ENCODE measurements around the gene CTIF.

The CTIF gene

DNA sequence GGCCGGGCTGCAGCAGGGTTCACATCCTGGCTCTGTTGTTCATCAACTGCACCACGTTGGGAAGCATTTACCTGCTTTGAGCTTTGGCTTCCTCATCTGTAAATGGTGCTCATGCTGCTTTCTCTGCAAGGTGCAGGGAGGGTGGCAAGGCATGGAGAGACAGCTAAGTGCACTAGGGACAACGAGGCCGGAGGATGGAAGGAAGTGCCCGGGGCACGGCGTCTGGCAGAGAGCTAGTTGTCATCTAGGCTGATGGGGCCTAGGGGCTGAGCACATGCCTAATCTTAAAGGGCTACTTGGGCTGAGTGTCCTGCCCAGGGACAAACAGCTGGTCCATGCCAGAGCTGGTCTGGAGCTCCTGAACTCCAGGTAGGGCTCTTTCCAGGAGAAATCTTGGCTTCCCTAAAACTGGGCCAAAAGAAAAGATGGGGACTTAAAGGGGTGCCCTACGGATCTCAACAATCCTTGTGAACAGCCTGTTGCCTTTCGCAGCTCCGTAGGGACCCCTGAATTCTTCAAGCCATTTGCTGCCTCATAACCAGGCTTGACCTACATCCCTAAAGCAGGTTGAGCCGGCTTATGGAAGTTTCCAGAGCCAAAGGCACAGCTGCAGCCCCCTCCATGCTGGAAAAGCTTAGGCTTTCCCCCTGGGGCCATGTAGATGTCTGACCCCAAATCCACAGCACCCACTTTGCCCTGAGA is 281.1 kb downstream of the CTIF start:
- no peak for DNase-seq (ENCODE audit: low spot score)

DNA sequence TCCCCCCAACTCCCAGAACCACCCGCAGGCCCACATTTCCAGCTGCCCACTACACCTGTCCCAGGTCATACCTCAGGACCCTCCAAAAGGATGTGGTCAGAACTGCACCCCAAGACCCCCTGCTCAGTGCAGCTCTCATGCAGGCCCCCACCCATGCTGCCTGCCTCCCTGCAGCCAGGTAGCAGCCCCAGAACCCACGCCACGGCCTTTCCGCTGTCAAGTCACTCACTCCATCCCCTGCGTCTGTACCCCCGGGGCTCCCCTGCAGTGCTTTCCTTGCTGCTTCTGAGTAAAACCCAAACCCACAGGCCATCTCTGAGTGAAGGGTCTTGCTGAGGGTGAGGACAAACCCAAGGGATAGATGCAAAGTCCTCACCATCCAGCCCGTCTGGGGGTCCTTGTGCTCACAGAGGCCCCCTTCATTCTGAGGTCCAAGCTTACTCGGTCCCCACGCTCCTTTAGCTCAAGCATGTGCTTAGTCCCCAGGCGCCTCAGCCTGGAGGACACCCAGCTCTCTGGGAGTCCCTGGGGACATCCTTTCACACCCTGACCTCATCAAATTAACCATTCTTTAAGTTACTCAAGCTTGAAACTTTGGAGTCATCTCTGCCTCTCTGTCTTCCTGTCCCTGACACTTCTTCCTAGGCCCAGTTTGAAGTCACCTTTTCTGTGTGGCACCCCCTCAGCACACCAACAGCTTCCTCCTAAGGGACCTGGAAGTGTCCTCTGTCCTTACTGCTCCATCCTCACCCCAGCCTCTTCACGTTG is 281.8 kb downstream of the CTIF start:
- no peak for DNase-seq (ENCODE audit: low spot score)

DNA sequence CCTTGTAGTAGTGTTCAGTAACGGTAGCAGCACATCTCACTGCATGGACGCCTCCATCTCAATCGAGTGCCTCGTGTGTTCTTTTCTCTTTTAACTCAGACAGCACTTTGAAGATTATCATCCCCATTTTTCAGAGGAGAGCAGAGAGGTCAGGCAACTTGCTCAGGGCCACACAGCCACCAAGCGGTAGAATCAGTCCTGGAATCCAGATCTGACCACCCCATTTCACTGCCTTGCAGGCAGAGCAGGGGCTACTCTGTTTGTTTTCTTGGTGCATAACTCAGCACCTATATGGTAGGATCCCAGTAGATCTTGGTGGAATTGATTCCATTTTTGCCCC is 282.4 kb downstream of the CTIF start:
- no peak for DNase-seq (ENCODE audit: low spot score)

DNA sequence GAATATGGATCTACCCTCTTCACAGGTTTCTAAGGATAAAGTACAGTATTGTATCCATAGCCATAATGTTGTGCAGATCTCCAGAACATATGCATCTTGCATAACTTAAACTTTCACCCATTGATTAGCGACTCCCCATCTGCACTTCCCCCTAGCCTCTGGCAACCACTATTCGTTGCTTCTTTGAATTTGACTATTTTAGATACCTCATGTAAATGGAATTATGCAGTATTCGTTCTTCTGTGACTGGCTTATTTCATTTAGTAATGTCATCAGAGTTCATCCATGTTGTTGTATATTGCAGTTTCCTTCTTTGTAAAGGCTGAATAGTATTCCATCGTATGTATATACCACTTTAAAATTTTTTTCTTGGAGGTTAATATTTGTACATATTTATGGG is 283.0 kb downstream of the CTIF start:
- DNase-seq (ENCODE audit: low spot score): no peak

DNA sequence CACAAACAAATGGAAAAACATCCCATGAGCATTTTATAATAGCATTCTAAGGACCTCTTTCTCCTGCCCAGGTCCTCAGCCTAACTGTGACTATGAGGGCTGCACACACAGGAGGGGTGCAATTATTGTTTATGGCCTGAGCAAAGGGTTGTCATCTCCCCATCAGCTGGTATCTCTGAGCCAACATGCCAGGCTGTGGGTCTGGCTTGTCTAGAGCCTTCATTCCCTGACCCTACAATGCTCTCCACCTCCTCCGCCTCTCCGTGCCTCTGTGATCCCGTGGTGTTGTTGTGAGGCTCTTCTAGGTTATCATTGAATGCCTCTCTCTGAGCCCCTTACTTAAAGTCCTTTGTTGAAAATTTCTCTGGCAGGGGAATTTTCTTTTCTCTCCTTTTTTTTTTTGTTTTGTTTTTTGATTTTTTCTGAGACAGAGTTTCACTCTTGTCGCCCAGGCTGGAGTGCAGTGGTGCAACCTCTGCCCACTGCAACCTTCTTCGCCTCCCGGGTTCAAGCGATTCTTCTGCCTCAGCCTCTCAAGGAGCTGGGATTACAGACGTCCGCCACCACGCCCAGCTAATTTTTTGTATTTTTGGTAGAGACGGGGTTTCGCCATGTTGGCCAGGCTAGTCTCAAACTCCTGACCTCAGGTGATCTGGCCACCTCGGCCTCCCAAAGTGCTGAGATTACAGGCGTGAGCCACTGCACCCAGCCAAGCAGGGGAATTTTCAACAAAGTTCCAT is 285.6 kb downstream of the CTIF start:
- DNase-seq (ENCODE audit: low spot score): no peak

DNA sequence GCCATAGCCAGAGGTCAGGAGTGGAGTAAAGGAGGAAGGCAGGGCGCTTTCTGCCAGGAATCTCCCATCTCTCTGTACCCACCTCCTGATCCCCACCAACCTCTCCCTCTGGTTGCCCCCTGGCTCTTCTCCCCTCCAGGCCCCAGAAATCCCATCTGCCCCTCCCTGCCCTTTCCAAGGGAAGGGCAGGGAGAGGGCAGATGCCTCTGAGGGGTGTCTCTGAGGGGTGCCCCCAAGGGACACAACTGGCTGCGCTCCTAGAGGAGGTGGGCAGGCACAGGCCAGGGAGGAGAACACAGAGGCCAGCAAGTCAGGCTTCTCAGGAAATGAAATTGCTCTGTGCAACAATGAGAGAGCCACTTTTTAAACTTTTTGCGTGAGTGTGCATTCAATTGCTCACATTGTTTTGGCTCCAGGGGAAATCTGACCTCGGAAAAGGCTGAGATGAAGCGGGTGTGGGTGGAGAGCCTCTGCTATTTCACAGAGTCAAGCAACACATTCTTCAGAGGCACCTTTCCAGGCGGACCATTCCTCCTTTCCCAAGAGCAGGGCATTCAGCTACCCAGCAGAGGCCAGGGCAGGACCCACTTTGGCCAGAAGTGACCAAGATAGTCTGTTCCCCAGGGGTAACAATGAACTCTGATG is 286.4 kb downstream of the CTIF start:
- no peak for DNase-seq (ENCODE audit: low spot score)

DNA sequence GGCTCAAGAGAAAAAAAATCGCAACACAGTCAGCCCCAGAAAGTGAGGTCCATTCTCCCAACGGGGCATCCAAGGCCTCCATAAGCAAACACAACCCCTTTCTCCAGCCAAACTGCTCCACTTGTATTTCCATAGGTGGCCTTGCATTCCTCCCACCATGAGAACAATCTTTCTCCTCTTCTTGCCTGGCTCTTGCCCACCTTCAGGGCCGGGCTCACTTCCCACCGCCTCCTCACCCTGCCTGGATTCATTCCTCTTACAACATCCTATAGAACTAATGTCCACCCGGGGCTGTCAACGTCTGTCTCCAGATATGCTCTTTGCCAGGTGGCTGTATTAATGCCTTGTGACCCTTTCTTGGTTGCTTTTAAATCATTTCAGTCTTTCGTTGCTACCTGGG is 287.4 kb downstream of the CTIF start:
- no peak for DNase-seq (ENCODE audit: low spot score)

DNA sequence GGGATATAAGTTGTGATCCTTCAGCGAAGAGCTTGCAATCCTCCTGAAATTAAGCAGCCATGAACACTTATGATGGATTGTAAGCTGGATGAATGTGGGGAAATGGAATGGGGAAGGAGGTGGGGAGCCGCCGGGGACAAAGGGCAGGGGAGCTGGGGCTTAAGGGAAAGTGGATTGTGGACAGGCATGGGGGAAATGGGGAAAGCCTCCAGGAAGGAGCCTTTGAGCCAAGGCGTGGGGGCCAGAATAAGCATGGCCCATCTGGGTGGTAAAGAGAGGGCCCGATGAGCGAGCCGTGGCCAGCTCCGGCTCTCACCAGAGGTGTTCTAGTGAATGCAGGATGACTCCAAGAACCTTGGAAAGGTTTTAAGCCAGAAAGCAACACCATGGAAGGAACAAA is 288.0 kb downstream of the CTIF start:
- no peak for DNase-seq (ENCODE audit: low spot score)

DNA sequence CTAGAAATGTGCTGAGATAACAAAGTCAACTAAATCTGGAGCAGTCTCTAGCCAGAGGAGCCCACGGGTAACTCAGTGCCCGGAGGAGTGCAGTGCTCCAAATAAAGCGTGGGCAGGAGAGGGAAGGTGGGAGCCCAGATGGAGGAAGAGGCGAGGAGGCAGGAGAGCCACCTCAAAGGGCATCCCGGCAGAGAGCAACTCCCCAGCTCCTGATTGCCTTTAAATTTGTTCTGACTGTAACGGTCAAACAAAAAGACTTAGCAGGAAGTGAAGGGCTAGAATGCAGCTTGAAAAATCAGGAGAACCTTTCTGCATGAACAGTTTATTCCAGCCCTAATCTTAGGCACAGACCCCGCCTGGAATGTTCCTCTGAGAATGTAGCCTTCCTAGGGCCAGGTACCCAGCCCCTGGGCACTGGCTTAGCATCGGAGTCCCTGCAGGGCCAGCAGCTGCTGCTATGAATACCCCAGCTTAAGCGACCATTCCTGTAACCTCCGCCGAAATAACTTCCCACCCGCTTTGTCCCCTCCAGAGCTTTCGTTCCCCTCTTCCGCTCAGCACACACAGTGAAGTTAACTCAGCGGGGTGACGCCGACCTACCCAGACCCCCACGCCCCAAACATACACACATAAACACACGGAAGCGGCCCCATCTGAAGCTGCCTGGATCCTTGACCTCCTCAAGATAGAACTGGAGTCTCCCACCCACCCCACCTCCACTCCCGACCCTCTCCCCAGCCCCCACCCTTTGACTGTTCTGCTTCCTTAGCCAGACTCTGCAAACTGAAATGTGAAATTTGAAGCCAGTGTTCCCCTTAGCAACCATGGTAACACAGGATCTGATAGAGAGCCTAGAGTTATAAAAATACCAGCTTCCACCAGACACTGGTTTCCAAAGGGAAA is 288.7 kb downstream of the CTIF start:
- peak; percentile 85 for DNase-seq (ENCODE audit: low spot score)

DNA sequence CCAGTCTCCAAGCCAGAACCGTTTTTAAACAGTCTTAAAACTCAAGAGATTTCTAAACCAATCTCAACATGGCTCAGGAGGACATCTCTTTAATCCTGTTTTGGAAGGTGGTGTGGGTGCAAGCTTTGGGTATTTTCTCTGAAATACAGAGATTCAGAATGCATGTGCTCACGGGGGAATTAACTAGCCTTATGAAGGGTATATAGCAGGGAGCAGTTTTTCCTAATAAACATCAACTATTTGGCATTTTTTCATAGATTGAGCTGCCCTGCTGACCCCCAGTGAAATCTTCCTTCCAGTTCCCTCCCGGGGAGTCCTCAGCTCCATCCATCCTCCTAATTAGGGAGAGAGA is 289.3 kb downstream of the CTIF start:
- DNase-seq (ENCODE audit: low spot score): no peak

DNA sequence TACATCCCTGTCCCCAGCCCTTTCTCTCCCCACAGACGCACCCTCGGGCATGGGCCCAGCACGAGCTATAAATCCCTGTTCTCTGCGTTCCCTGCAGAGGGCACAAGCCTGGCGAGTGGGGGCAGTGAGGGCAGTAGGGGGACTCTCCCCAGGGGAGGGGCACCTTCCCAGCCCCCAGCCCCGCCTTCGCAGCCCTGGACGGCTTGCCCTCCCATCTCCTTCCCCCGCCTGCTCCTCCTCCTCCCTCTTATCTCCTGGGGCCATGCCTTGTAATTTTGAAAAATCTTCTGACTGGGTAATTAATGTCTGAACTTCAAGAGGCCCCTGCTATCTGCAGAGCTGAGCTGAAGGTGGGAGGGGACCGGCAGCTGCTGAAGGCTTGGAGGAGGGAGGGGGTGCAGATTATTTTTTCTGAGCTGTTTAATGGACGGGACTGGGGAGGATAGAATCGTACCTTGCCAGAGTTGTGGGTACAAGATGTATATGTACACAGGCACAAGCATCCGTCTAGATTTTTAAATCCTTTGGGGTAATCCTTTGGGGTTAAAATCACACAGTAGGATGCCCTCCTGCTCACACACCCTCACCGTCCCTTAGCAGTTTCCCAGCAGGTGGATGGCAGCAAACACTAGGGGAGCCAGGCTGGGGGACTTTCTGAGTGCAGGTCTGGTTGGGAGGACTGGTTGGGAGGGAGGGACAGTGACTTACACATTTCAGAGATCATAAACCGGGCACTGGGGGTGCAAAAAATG is 290.0 kb downstream of the CTIF start:
- no peak for DNase-seq (ENCODE audit: low spot score)

DNA sequence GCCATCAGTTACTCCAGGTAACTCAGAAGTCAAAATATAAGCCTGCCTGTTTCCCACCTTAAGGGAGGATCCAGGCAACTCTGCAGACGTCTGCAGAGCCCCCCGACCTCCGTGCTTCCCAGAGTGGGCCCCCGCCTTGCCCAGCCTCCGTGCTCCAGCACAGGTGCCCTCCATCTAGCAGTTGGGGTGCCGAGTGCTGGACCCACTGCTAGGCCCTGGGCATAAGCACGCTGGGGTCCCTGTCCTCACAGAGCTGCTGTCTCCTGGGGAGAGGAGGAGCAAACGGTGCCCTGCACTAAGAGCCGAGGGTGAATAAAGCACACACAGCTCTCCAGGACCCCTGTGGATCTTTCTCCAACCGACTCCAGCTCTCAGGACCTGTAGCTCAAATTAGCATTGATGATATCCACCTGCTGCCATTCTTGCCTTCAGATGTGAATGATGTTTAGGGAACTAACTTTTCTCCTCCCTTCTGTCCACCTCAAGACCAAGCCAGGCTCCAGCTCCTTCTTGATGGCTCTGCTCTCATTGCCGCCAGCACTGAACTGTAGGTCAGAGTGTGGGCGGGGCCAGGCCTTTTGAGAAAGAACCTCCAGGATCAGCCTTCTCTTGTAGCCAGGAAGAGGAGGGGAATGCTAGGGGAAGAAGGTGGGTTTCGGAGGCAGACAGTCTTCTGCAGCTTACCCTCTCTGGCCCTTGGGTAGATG is 290.8 kb downstream of the CTIF start:
- no peak for DNase-seq (ENCODE audit: low spot score)

DNA sequence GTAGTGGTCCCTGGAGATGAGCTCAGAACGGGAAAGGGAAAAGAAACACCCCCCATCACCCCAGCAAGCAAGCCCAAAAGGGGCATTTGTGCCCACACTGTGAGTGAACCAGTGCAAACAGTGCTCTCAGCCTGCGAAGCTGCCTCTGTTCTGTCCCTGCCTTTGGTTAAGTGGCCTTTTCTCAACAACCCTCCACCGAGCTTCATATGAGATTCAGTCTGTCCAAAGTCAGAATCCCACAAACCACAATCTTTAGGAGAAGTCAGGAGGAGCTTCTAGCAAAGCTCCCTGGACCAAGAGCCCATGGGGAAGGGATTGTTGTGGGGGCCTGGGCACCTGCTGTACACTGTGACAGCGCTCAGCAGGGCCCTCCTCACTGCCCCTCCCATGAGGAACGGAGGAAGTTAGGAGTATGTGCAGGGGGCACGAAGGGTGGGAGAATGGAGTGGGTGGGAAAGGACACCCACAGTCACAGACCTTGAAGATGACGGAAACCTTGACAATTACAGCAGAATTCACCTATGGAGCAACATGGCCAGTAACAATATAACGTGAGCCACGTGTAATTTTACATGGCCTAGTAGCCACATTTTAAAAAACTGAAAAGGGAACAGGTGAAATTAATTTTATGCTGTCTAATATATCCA is 292.4 kb downstream of the CTIF start:
- no peak for DNase-seq (ENCODE audit: low spot score)

DNA sequence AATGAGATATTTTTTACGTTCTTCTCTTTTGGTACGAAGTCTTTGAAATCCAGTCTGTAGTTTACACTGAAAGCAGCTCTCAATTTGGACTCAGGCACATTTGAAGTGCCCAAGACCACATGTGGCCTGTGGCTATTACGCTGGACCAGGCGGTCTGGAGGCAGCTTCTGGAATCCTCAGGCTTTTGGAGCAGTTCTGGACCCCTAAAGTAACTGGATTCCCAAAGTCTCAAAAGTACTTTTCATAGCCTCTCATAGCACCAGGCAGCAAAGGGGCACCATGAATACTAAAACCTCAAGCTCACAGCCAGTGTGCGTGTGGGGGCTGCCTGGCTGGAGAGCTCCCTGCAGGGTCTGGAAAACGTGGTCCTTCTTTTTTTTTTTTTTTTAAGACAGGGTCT is 293.0 kb downstream of the CTIF start:
- no peak for DNase-seq (ENCODE audit: low spot score)

DNA sequence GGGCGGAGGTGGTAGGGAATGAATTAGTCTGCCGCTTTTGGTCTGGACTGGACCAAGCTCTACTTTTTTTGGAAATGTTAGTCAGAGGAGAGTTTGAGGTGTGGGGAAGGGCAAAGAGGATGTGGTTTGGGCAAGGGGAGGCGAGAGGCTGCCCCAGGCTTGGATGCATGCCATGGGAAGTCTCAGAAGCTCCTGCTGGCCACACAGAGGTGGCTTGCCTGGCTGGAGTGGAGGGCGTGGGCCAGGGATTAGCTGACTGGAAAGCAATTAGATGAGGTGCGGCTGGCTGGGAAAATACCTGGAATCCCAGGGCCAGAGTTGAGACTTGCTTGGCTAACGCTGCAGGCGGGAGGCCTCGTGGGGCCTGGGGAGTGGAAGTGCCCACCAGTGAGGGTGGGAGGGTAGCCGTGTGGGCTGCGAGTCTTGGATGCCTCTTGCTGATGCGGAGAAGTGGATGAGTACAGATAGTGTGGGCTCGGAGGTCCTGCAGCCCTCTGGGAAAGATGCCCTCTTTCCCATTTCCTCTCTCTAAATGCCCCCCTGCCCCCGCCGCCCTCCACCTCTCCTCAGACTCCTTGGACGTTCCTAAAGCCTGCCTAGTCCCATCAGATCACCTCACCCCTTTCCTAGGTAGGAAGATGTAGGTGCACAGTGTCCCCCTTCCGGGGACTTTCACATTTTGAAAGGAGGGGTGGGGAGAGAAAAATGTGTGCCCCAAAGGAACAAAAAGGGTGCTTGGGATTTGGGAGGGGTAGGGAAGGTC is 294.3 kb downstream of the CTIF start:
- DNase-seq (ENCODE audit: low spot score): peak; percentile 54

DNA sequence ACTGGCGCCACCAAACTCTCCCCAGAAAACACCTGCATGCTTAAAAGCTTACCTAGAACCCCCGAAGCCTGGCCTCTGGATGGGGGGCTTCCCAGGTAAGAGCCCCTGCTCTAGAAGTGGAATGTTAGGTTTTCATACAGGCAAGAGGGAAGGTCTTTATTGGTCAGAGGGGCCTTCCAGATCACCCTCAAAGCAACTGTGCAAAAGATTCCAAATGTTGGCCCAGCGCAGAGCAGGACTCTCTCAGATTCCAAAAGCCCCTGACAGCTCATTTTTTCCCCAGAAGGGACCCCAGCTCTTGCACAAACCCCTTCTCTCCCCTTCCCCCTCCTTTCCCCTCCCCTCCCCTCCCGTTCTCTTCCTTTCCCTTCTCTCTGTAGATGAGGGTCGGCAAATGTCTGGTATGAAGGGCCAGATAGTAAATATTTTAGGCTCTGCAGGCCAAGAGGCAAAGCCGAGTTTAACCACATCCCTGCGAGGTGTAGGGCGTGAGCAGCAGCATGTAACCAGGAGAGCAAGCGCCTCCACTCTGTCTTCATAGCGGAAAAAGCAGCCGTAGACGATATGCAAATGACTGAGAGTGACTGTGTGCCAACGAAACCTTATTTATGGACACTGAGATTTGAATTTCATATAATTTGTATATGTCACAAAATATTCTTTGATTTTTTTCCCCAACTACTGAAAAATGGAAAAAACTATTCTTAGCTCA is 295.0 kb downstream of the CTIF start:
- DNase-seq (ENCODE audit: low spot score): peak; percentile 38

DNA sequence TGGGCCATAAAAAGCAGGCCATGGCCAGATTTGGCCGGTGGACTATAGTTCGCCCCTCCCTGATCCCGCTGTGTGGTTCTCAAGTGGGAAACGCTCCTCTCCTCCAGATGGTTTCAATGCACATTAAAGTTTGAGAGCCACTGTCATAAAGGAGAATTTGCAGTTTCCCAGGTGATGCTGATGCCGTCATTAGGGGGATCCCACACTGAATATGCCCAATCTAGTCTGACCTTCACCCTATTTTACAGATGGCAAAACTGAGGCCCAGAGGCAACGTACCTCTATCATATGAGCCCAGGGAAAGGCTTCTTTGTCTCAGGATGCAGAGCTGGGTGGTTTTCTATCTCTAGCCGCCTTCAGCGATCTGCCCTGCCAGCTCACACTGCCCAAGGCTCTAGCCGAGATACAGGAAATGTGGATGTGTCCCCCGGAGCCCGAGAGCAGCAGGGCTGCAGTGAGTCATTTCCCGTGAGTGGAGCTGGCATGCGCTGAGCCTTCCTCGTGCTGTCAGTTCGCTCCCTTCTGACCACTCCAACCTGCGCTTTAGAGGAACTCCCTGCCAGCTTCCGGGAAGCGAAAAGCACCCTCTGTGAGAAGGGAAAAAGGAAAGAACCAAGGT is 295.7 kb downstream of the CTIF start:
- peak; percentile 93 for DNase-seq (ENCODE audit: low spot score)

DNA sequence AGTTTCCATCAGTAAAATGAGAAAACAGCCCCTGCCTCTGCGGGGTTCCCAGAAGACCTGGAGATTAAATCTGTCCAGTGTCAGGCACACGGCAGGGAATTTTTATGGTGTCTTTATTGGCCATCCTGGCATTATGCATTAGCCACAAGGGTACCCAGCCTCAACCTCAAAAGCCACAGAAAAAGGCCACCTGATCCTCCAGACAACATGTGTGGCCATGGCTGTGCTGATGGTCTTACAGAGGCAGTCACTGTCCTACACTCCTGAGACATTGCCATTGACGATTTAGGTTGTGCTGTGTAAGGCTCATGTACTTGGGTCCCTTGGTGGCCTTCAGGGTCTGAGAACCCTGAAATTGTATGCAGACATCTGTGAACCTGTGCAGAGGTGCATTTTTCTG is 296.3 kb downstream of the CTIF start:
- no peak for DNase-seq (ENCODE audit: low spot score)

Data from hepatic stellate cell (primary cell).